GM18873 (cell line): ENCODE measurements around the gene SHISA8.

Experiments used
- ATAC-seq: cut with Tn5 transposase; IDR thresholded peaks from one replicate; pipeline ENCODE4 v1.9.1; 2021; ENCODE audit warnings: mild to moderate bottlenecking, moderate library complexity, moderate number of reproducible peaks; ENCODE audit not compliant: unreplicated experiment, low FRiP score

The SHISA8 gene

DNA sequence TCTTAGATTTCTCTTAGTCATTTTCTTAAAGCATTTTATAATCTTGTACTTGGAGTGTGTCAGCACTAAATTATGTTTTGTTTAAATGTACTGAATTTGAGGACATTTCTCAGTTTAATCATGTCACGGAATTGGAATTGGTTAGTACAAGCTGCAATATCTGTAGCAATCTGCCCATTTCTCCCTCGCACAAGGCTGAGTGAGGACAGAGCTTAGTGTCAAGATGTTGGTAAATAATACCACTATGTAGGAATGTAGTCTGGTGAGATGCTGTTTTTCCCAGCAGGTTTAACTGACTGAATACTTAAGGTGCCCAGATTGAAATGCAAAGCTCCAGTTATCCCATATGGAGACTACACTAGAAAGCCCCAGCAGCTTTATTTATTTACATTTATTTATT lies 51.4 kb downstream of the SHISA8 start:
- ATAC-seq = no peak

DNA sequence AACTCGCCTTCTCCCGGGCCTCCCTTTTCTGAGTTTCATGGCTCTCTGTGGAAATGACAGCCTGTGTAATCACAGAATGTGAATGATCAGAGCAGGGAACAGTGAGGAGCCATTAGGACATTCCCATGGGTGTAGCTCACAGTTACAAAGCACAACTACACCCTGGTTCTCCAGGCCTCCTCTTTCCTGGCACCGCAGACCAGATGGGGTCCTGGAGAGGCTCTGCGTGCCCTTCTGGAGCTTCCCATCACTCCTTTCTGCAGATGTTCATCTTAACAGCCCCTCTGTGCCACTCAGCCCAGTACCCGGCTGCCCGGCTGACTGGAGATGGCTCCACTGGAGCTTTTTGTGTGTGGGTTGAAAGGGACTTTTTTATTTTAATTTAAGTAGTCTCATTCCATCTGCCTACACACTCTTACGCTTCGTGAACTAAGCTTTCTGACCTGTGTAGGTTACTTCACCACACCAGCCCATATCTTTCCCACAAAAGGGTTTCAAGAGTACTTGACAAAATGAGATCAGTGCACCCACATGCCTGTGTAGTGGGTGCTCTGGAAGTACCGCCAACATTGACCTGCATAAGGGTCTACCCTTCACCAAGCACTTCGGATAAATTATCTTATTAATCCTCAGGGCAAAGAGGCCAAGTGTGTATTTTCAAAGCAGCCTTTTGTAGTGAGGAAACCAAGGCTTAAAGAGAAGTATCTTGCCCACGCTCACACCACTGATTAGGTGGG lies 52.2 kb downstream of the SHISA8 start:
- ATAC-seq = no peak

DNA sequence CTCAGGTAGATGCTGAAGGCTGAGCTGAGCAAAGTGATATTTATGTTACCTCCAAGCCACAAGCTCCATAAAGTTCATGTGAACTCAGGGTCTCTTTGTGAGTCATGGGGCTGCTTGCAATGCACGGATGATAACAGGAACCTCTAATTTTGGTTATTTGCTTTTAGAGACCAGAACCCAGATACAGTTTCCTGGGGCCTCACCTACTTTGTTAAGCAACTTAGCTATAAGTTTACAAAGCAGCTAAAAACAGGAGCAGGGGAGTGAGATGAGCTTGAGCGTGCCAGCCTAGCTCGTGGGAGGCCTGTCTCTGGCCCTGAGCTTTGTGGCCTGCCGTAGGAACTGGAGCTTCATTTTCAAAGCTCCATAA lies 52.7 kb downstream of the SHISA8 start:
- ATAC-seq = no peak
